NCI-H2196 (cell line): ENCODE data around the gene LONP2.
A peak's percentile ranks its signal among the peaks of the same experiment; 100 is the strongest.

Experiments
- DNase-seq: peaks from one replicate; lab custom pipeline; 2025; ENCODE audit not compliant: unreplicated experiment; lab: John Stamatoyannopoulos, UW

The LONP2 gene, protein sequence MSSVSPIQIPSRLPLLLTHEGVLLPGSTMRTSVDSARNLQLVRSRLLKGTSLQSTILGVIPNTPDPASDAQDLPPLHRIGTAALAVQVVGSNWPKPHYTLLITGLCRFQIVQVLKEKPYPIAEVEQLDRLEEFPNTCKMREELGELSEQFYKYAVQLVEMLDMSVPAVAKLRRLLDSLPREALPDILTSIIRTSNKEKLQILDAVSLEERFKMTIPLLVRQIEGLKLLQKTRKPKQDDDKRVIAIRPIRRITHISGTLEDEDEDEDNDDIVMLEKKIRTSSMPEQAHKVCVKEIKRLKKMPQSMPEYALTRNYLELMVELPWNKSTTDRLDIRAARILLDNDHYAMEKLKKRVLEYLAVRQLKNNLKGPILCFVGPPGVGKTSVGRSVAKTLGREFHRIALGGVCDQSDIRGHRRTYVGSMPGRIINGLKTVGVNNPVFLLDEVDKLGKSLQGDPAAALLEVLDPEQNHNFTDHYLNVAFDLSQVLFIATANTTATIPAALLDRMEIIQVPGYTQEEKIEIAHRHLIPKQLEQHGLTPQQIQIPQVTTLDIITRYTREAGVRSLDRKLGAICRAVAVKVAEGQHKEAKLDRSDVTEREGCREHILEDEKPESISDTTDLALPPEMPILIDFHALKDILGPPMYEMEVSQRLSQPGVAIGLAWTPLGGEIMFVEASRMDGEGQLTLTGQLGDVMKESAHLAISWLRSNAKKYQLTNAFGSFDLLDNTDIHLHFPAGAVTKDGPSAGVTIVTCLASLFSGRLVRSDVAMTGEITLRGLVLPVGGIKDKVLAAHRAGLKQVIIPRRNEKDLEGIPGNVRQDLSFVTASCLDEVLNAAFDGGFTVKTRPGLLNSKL

DNA sequence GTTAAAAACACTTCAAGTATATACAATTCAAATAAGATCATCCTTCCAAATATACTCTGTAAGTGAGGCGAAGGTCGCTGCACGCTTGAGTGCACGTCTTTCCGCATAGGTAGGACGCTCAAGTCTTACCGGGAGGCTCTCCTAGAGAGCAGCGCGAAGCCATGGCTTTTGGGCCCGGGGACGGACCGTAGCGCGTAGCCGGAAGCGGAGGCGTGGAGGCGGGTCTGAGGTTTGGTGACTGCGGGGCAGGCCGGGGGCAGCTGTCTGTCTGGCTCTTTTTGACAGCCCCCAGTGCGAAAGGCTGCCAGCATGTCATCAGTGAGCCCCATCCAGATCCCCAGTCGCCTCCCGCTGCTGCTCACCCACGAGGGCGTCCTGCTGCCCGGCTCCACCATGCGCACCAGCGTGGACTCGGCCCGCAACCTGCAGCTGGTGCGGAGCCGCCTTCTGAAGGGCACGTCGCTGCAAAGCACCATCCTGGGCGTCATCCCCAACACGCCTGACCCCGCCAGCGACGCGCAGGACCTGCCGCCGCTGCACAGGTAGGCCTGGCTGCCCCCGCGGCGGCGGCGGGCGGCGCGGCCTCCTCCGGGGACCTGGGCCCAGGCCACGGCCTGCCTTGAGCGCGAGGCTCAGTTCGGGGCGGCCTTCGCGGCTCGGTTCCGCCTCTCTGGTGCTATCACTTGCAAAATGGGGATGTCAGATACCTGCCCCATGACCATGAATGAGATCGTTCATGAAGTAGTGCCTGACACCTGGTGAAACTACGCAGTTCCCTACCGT, at the start of gene LONP2:
TSS of gene LONP2 (plus strand) at position 221 of the 783 bp plus-strand sequence. CDS start at position 310, 89 bp downstream.
- DNase-seq: peak; percentile 74

- peak; percentile 34 for DNase-seq
Observed at GRCh38 chr16:48194828-48195556, 49.1 kb upstream of the LONP2 start.

- DNase-seq: no peak
Observed at GRCh38 chr16:48197294-48197693, 46.8 kb upstream of the LONP2 start.

DNA sequence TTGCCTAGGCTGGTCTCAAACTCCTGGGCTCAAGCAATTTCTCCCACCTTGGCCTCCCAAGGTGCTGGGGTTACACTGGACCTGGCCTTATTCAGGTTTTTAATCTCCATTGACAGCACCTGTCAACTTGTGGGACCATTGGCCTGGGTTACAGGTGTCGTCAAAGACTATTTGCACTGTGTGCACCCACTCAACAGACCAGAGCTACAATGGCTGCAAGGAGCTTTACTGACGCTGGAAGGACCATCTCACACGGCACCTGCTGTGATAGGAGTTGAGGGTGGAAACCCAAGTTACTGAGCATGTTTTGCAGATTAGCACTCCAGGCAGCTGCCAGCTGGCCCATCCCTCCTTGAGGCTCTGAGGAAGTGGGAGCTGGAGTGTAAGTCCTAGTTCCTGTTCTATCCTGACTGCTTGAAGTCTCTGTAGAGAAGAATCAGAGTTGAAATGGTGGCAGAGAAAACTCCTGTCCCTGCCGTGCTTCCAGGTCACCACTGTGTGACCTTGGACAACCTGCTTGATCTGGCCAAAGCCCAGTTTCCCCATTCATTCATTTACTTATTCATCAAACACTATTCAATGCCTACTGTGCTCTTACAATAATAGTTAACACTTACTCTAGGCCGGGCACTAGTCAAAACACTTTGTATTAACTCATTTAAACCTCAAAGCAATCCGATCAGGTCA, 42.4 kb upstream of the LONP2 start:
- DNase-seq: no peak

- no peak for DNase-seq
Observed at GRCh38 chr16:48203974-48204824, 39.9 kb upstream of the LONP2 start.

DNA sequence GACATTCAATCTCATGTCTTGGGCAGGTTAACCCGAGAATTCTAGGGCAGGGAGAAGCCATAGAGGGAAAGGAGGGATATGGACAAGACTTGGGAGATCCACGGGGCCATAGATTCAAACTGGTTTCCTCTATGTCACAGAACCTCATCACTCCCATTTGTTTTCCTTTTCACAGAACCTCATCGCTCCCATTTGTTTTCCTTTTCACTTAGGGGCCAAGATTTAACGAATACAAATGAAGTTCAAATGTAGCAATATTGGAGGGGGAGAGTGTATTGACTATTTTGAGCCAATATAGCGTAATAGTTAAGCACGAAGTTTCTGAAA, 39.3 kb upstream of the LONP2 start:
- DNase-seq: no peak

- no peak for DNase-seq
Observed at GRCh38 chr16:48206594-48207242, 37.4 kb upstream of the LONP2 start.

DNA sequence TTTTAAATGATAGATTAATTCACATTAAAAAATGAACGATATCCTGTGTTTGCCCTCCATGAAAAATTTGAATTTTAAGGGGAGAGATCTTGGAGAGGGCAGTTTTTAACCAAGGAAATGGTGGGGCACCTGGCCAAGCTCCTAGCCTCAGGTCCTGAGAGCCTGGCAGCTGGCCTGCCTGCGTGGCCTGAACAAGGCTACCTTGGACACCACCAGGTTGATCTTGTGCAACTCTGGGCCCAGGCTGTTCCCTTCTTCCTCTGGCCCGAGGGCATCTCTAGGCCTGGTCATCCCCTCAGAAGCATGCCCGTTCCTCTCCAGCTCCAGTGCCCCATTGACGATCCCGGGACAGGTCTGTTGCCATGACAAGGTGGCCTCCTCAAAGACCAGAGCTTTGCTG, 33.4 kb upstream of the LONP2 start:
- DNase-seq: no peak

GRCh38 chr16:48212033-48212432, 32.1 kb upstream of the LONP2 start:
- no peak for DNase-seq

DNA sequence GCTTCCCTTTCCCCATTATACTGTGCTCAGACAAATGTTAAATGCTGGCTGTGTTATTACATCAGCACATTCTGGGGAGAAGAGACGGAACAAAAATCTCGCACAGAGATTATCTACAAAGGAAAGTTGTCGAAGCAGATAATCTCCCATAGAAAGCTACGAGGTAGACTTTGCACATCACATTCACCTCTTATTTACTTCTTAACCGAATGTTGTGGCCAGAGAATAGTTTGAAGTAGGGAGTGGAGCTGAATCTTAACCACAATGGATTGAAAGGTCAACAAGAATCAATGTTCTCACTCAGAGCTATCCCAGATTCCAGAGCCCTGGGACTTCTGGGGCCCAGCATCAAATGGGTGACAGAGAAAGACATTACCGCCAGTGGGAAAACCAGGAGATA, 28.4 kb upstream of the LONP2 start:
- DNase-seq: no peak

- DNase-seq: no peak
Observed at GRCh38 chr16:48217708-48218107, 26.4 kb upstream of the LONP2 start.

DNA sequence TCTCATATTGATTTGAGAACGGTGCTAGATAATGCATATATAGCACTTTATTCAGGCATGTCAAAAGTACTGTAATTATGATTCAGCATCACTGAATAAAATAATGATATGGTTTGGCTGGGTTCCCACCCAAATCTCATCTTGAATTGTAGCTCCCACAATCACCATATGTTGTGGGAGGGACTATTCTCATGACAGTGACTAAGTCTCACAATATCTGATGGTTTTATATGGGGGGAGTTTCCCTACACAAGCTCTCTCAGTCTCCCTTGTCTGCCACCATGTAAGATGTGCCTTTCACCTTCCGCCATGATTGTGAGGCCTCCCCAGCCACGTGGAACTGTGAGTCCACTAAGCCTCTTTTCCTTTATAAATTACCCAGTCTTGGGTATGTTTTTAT, 25.6 kb upstream of the LONP2 start:
- DNase-seq: no peak

DNA sequence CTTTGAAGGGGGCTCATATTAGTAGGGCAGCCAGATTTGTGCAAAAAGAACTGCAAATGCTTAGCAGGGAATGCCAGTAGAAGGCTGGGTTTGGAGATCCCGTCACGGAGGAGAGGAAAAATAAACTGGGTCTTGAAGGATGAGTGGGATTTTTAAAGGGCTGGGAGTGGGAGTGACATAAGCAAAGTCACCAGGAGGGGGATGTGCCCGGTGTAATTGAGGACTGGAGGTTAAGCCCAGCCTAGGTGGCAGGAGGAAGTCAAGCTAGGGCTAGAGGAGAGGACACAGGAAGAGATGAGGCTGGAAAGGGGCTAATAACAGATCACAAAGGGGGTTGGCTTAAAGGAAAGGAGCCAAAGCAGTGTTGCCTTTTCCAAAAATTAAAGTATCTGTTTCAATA, 23.2 kb upstream of the LONP2 start:
- DNase-seq: no peak

- DNase-seq: no peak
Observed at GRCh38 chr16:48223490-48223889, 20.6 kb upstream of the LONP2 start.

DNA sequence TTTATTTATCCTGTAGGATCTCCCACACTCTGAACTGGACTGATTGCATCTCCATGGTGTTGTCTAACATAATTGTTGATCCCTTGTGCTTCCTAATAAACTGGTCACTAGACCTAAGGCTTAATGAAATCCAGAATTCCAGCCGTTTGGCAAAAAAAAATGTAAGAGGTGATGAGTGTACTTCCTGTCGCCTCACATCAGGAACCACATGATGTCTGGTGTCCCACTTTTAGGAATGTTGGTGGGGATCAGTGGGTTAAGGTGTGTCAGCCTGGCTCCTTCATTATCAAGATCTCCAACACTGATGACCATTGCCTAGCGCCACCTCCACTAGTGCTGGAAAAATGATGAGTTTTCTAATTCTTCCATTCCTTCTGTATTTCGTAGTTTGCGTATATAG, 18.6 kb upstream of the LONP2 start:
- DNase-seq: no peak

- DNase-seq: no peak
Observed at GRCh38 chr16:48231727-48232492, 12.2 kb upstream of the LONP2 start.

GRCh38 chr16:48232493-48233040, 11.5 kb upstream of the LONP2 start:
- no peak for DNase-seq

DNA sequence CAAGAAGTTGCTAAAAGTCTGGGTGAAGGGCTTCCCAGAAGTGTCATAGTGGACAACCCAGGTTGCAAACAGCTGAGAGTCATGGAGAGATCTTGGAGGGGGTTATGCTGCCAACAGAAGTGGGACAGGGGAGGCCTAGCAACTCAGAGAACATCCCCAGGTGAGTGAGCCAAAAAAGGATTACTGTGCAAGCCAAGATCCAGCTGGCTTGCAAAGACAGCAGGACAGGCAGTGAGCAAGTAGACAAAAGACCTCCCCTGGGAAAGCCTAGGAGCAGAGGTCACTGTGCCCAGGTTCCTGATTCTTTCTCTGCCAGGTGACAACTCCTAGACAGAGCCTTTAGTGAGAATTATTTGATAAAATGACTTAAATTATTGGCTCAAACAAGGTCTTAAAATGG, 9.5 kb upstream of the LONP2 start:
- DNase-seq: no peak
